Activated T-helper 9 cell treated with anti-CD3 and anti-CD28 coated beads, Interleukin-2, amount 50 U/mL, for 16 hours (primary cell): ENCODE results near the gene NDUFS7.

Experiments
- DNase-seq: peaks from one replicate; pipeline ENCODE4 v3.0.0-alpha.2; 2020; ENCODE audit warnings: low read depth

The NDUFS7 gene

GRCh38 chr19:1401138-1401888 lies 17.6 kb downstream of the NDUFS7 start, which contains the start of gene GAMT:
TSS of gene GAMT (minus strand) at chr19:1401542. CDS start at chr19:1401476, 66 bp downstream.
- DNase-seq: peak; percentile 52

- DNase-seq: no peak
Observed at GRCh38 chr19:1401889-1402217, 18.1 kb downstream of the NDUFS7 start.

GRCh38 chr19:1402411-1403070 lies 18.8 kb downstream of the NDUFS7 start:
- no peak for DNase-seq

GRCh38 chr19:1406774-1407527 lies 23.2 kb downstream of the NDUFS7 start:
- DNase-seq: peak; percentile 100

GRCh38 chr19:1407528-1408299 lies 24.0 kb downstream of the NDUFS7 start, which contains the start of gene DAZAP1:
TSS of gene DAZAP1 (plus strand) at chr19:1407586. CDS start at chr19:1407774, 188 bp downstream.
- peak; percentile 32 for DNase-seq

- peak; percentile 50 for DNase-seq
Observed at GRCh38 chr19:1408300-1409203, 24.8 kb downstream of the NDUFS7 start.

- DNase-seq: no peak
Observed at GRCh38 chr19:1409204-1410005, 25.7 kb downstream of the NDUFS7 start.

- no peak for DNase-seq
Observed at GRCh38 chr19:1410136-1410786, 26.6 kb downstream of the NDUFS7 start.

GRCh38 chr19:1410789-1411188 lies 27.1 kb downstream of the NDUFS7 start:
- no peak for DNase-seq

GRCh38 chr19:1411255-1412191 lies 27.8 kb downstream of the NDUFS7 start:
- DNase-seq: no peak

- no peak for DNase-seq
Observed at GRCh38 chr19:1412323-1412923, 28.7 kb downstream of the NDUFS7 start.

- no peak for DNase-seq
Observed at GRCh38 chr19:1412995-1413800, 29.5 kb downstream of the NDUFS7 start.

- DNase-seq: no peak
Observed at GRCh38 chr19:1416014-1416841, 32.5 kb downstream of the NDUFS7 start.

GRCh38 chr19:1417145-1417544 lies 33.4 kb downstream of the NDUFS7 start:
- DNase-seq: no peak

- DNase-seq: no peak
Observed at GRCh38 chr19:1417681-1418495, 34.2 kb downstream of the NDUFS7 start.

- DNase-seq: no peak
Observed at GRCh38 chr19:1418496-1418775, 34.7 kb downstream of the NDUFS7 start.
